GM12874 (cell line): Measurements from ENCODE around the gene ACAP3.

Experiments used
- CTCF ChIP-seq: IDR thresholded peaks from 2 replicates; pipeline ENCODE4 v1.5.1; 2011; ENCODE audit warnings: low read depth, mild to moderate bottlenecking, control low read depth, low read length, moderate library complexity; ENCODE audit not compliant: insufficient read depth

Gene ACAP3

DNA sequence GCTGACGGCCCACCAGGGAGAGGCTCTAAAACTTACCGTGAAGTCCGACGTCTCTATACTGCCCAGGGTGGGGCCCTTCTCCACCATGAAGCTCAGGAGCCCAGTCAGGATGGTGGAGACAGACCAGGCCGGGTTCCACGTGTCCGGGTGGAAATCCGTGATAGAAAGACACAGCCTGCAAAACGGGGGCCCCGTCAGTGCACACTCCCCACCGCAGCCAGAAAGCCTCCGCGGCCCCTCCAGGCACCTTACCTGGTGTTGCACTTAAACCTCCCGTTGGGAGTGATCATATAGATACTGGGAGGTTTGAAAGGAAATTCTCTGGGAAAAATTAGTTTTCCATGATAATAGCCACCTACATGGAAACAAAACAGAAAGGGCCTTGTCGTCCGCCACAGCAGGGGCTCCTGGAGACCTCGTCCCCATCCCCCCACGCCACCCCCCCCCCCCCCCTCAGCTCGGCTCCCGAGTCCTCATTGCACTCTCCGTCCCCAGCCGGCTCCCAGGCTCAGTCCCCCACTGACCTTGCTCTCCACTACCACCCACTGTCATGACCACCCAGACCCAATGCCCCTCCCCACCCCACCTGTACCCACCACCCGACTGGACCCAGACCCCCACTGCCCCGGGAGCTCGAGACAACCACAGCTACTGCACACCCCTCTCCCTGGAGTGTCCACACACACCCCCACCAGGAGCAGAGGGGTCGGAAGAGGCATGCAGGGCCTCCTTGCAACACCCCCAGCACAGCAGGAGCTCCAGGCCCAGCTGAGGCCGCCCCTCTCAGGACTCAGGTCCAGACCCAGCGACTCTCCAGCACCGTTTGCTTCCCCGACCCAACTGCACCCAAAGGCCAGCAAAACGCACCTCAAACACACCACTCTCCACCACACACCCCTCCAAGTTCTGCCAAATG lies 50.5 kb downstream of the ACAP3 start:
- TF ChIP-seq CTCF = no peak

DNA sequence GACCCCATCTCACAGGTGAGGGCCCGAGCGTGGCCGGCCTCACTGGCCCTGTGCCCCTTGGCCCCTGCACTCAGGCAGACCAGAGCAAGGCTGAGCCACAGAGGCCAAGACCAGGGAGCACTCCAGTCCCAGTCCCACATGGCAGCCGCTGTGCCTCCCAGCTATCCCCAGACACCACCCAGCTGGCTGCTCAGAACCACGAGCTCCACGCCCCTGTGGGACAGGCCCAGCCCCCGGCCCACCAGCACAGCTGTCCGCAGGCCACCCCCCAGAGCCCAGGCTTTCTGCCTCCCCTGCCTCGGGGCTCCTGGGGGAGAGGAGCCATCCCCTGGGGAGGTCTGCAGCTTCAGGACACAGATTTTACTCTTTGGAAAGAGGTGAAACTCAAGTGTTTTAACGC lies 52.1 kb downstream of the ACAP3 start:
- no peak for TF ChIP-seq CTCF

- no peak for TF ChIP-seq CTCF
Measured at GRCh38 chr1:1255078-1255477, 52.7 kb downstream of the ACAP3 start.

- no peak for TF ChIP-seq CTCF
Measured at GRCh38 chr1:1254667-1254998, 53.1 kb downstream of the ACAP3 start.

GRCh38 chr1:1253972-1254666 lies 53.6 kb downstream of the ACAP3 start:
- no peak for TF ChIP-seq CTCF

DNA sequence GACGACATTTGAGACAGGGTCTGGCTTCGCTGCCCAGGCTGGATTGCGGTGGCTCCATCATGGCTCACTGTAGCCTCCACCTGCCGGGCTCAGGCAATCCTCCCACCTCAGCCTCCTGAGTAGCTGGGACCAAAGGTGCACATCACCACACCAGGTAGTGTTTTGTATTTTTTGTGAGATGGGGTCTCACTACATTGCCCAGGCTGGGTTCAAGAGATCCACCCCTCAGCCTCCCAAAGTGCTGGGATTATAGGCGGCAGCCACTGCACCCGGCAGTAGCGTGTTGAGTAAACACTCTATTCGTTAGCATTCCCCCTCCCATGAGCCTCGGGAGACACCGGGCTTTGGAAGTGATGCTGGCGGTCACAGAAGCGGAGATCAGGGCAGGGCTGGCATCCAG lies 54.4 kb downstream of the ACAP3 start:
- no peak for TF ChIP-seq CTCF

DNA sequence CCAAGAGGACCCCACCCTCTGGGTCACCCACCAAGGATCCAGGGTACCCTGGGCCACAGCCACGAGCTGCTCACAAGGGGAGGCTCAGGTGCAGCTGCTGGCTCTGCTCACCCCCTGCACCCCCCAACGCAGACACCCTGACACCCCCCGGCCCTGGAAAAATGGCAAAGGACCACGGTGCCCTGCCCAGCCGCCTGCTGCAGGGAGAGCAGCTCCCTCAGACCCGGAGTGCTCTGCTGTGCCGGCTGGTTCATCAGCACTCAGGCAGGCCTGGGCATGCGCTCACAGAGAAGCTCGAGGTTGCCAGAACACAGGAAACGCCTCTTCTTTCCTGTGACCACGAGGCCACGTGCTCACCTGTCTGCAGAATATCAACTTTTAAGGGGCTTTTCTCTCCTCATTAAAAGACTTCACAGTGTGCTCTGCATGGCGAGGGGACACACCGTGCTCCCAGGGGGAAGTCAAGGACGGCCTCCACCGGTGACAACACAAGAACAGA lies 56.9 kb downstream of the ACAP3 start:
- TF ChIP-seq CTCF = no peak
